ENCODE results near the gene CIB4.

GRCh38 chr2:26609839-26610277, 31.3 kb downstream of the CIB4 start:
- TF ChIP-seq EP300 (IDR thresholded peaks at IDR 0.05) (no peak), POLR2AphosphoS5 (IDR thresholded peaks at IDR 0.05) (no peak), CTCF (IDR thresholded peaks at IDR 0.05) (no peak)

All from sigmoid colon (tissue), 4 donors.